HG02588 (cell line): ENCODE measurements around the gene DLX3.
"Not testable (repeated sequence)": the region's sequence is repeated elsewhere in the genome, so short reads cannot be mapped to it uniquely, and the experiment has no call there.

Experiments
- ATAC-seq: cut with Tn5 transposase; IDR thresholded peaks from one replicate; pipeline ENCODE4 v1.9.1; 2021; ENCODE audit warnings: mild to moderate bottlenecking, moderate library complexity; ENCODE audit not compliant: unreplicated experiment

Gene DLX3

GRCh38 chr17:49995055-49995738 is at the start of gene DLX3:
Gene DLX3, minus strand, starts transcription at chr17:49995224. Its CDS starts 226 bp downstream, at chr17:49994998.
- no peak for ATAC-seq

GRCh38 chr17:50044483-50044882 is 49.5 kb upstream of the DLX3 start:
- no peak for ATAC-seq

- no peak for ATAC-seq
These were observed 48.5 kb upstream of the DLX3 start for GRCh38 chr17:50043290-50044148.

GRCh38 chr17:50042211-50042610 is 47.2 kb upstream of the DLX3 start:
- no peak for ATAC-seq

GRCh38 chr17:50040496-50040895 is 45.5 kb upstream of the DLX3 start:
- not testable (repeated sequence) for ATAC-seq

GRCh38 chr17:50039058-50039457 is 44.0 kb upstream of the DLX3 start:
- ATAC-seq, result no peak

- no peak for ATAC-seq
These were observed 42.5 kb upstream of the DLX3 start for GRCh38 chr17:50037321-50038107.

- no peak for ATAC-seq
These were observed 41.6 kb upstream of the DLX3 start for GRCh38 chr17:50036455-50037261.

- no peak for ATAC-seq
These were observed 40.9 kb upstream of the DLX3 start for GRCh38 chr17:50035945-50036344.

GRCh38 chr17:50035421-50035879 is 40.4 kb upstream of the DLX3 start:
- ATAC-seq, result no peak

- no peak for ATAC-seq
These were observed 39.7 kb upstream of the DLX3 start for GRCh38 chr17:50034498-50035364.

GRCh38 chr17:50033316-50033715 is 38.3 kb upstream of the DLX3 start:
- ATAC-seq, result no peak

GRCh38 chr17:50029185-50029584 is 34.2 kb upstream of the DLX3 start:
- ATAC-seq, result no peak

- ATAC-seq, result no peak
These were observed 33.7 kb upstream of the DLX3 start for GRCh38 chr17:50028736-50029120.

GRCh38 chr17:50027881-50028735 is 33.1 kb upstream of the DLX3 start:
- no peak for ATAC-seq

- no peak for ATAC-seq
These were observed 32.3 kb upstream of the DLX3 start for GRCh38 chr17:50027172-50027880.

- ATAC-seq, result no peak
These were observed 31.8 kb upstream of the DLX3 start for GRCh38 chr17:50026837-50027171.

- no peak for ATAC-seq
These were observed 31.1 kb upstream of the DLX3 start for GRCh38 chr17:50026046-50026675.
